GM23248 (cell line): ENCODE measurements around the gene MYH14. TPM values are rescaled to one million over a fixed set of nuclear protein-coding genes. Genes with fewer than 3 reads are reported as not detected.

ENCODE experiments used
- DNase-seq: peaks from one replicate; pipeline ENCODE4 v3.0.0-alpha.2; 2015
- H2AFZ ChIP-seq: fragments of 200-600 bp; sonication (generic); 2 replicates; pipeline ENCODE4 v1.6.1; 2016; ENCODE audit warnings: antibody characterized with exemption
- H3F3A ChIP-seq: fragments of 200-600 bp; sonication (generic); 2 replicates; pipeline ENCODE4 v1.6.1; 2016; ENCODE audit warnings: mild to moderate bottlenecking, antibody characterized with exemption, mixed run types; ENCODE audit not compliant: insufficient read depth
- H3K27ac ChIP-seq: fragments of 200-600 bp; sonication (generic); 2 replicates; pipeline ENCODE4 v1.5.1; 2016; ENCODE audit warnings: mild to moderate bottlenecking
- H3K27me3 ChIP-seq: fragments of 200-600 bp; sonication (generic); replicated peaks from 2 replicates; pipeline ENCODE4 v1.6.1; 2016; ENCODE audit warnings: mild to moderate bottlenecking; ENCODE audit not compliant: insufficient read depth
- H3K36me3 ChIP-seq: fragments of 200-600 bp; sonication (generic); 2 replicates; pipeline ENCODE4 v1.6.1; 2016; ENCODE audit warnings: low read depth, mild to moderate bottlenecking
- H3K4me1 ChIP-seq: fragments of 200-600 bp; sonication (generic); 2 replicates; pipeline ENCODE4 v1.6.1; 2016; ENCODE audit warnings: mild to moderate bottlenecking; ENCODE audit not compliant: insufficient read depth
- H3K4me2 ChIP-seq: fragments of 200-600 bp; sonication (generic); one replicate; pipeline ENCODE4 v1.6.1; 2016; ENCODE audit warnings: mild to moderate bottlenecking; ENCODE audit not compliant: unreplicated experiment
- H3K4me3 ChIP-seq: fragments of 200-600 bp; sonication (generic); 2 replicates; pipeline ENCODE4 v1.5.1; 2016; ENCODE audit warnings: mild to moderate bottlenecking
- H3K79me2 ChIP-seq: fragments of 200-600 bp; sonication (generic); 2 replicates; pipeline ENCODE4 v1.6.1; 2016; ENCODE audit warnings: mild to moderate bottlenecking; ENCODE audit not compliant: insufficient read depth
- H3K9ac ChIP-seq: fragments of 200-600 bp; sonication (generic); 2 replicates; pipeline ENCODE4 v1.6.1; 2016; ENCODE audit warnings: mild to moderate bottlenecking
- H3K9me2 ChIP-seq: fragments of 200-600 bp; sonication (generic); 2 replicates; pipeline ENCODE4 v1.6.1; 2016; ENCODE audit warnings: mixed run types, mild to moderate bottlenecking, moderate library complexity; ENCODE audit not compliant: insufficient read depth
- H3K9me3 ChIP-seq: fragments of 200-600 bp; sonication (generic); one replicate; pipeline ENCODE4 v1.6.1; 2017; ENCODE audit warnings: low read depth
- H4K20me1 ChIP-seq: fragments of 200-600 bp; sonication (generic); 2 replicates; pipeline ENCODE4 v1.6.0; 2016; ENCODE audit not compliant: insufficient read depth
- EZH2 ChIP-seq: fragments of 200-600 bp; sonication (generic); IDR thresholded peaks from 2 replicates; pipeline ENCODE4 v1.6.1; 2018; ENCODE audit warnings: antibody characterized with exemption, mild to moderate bottlenecking; ENCODE audit not compliant: insufficient read depth, poor library complexity, severe bottlenecking
- EZH2phosphoT487 ChIP-seq: fragments of 200-600 bp; sonication (generic); IDR thresholded peaks from 2 replicates; pipeline ENCODE4 v1.6.1; 2018; ENCODE audit warnings: antibody characterized with exemption, moderate library complexity, mild to moderate bottlenecking, low read depth; ENCODE audit not compliant: insufficient read depth
- WGBS, 2 experiments: methylation state at CpG; one replicate each; pipeline ENCODE4 v1.1.6; 2015 to 2017; ENCODE audit warnings: low lambda C conversion rate in 2 of 2, low coverage in 1 of 2; ENCODE audit errors: missing lambda C conversion rate in 2 of 2; 5-methylcytosine and 5-hydroxymethylcytosine counted together
- in situ Hi-C: fragments of 300-500 bp; cut with MboI; formaldehyde crosslinking; loops from 2 replicates; pipeline ENCODE4 v1.15.0; 2020
- polyA plus RNA-seq: library from polyadenylated mRNA; unstranded; fragments of >200 nt; fragmentation: Nextera tagmentation; extraction: Ambion mirVana; gene quantifications from 2 replicates; pipeline ENCODE4 v1.2.1, GENCODE V29; 2016
- total RNA-seq: library from RNA; depleted of rRNA; stranded (reverse); fragments of >200 nt; shearing (Covaris generic); gene quantifications from 2 replicates; pipeline ENCODE4 v1.2.3, GENCODE V29; 2014

MYH14 gene
- total and polyA plus RNA-seq, 2 experiments from 2014 or later: not detected

- Histone ChIP-seq H4K20me1 (no peaks in the 10 kb centered on the region), H3K4me1 (no peaks in the 10 kb centered on the region), H2AFZ (no peak overlapping the region), H3K4me3 (no peak overlapping the region), H3K9ac (no peak overlapping the region), H3K27me3 (no peaks in the 10 kb centered on the region), H3K4me2 (no peak overlapping the region), H3K79me2 (no peaks in the 10 kb centered on the region), H3K9me3 (no peaks in the 10 kb centered on the region), H3K36me3 (no peaks in the 10 kb centered on the region), H3K9me2 (no peaks in the 10 kb centered on the region), H3K27ac (no peak overlapping the region), H3F3A (no peaks in the 10 kb centered on the region)
- no peak for DNase-seq
- TF ChIP-seq EZH2: no peak
- TF ChIP-seq EZH2phosphoT487: no peak
- in situ Hi-C loops: no loop called here
- 19% methylated on average over 9 of the region's 9 CpGs for WGBS, 2 experiments
Measured at GRCh38 chr19:50178859-50179537, 24.4 kb upstream of the MYH14 start.

- no peaks in the 10 kb centered on the region for H3K79me2 ChIP-seq
- no peak for DNase-seq
- H3K9me2 ChIP-seq: no peaks in the 10 kb centered on the region
- WGBS, 2 experiments: 26 to 35% methylated on average over 5 of the region's 5 CpGs
- no peak overlapping the region for H3K9ac ChIP-seq
- no peaks in the 10 kb centered on the region for H3K27me3 ChIP-seq
- no peaks in the 10 kb centered on the region for H3K9me3 ChIP-seq
- TF ChIP-seq EZH2: no peak
- no peak for TF ChIP-seq EZH2phosphoT487
- no peak overlapping the region for H3K4me3 ChIP-seq
- in situ Hi-C loops: no loop called here
- no peak overlapping the region for H3K27ac ChIP-seq
- H3K36me3 ChIP-seq: no peaks in the 10 kb centered on the region
- no peaks in the 10 kb centered on the region for H4K20me1 ChIP-seq
- no peaks in the 10 kb centered on the region for H3K4me1 ChIP-seq
- H3K4me2 ChIP-seq: no peak overlapping the region
- H2AFZ ChIP-seq: no peak overlapping the region
- H3F3A ChIP-seq: no peaks in the 10 kb centered on the region
Measured at GRCh38 chr19:50181121-50181520, 22.3 kb upstream of the MYH14 start.

GRCh38 chr19:50184196-50184595 is 19.2 kb upstream of the MYH14 start:
- 0 to 5% methylated on average over 1 of the region's 1 CpG for WGBS, 2 experiments
- H3K27ac ChIP-seq: no peak overlapping the region
- H3K4me1 ChIP-seq: no peaks in the 10 kb centered on the region
- no peak overlapping the region for H3K4me3 ChIP-seq
- no peaks in the 10 kb centered on the region for H3K79me2 ChIP-seq
- in situ Hi-C loops: no loop called here
- TF ChIP-seq EZH2phosphoT487 (no peak), EZH2 (no peak)
- H3F3A ChIP-seq: no peaks in the 10 kb centered on the region
- H3K9ac ChIP-seq: no peak overlapping the region
- H4K20me1 ChIP-seq: no peaks in the 10 kb centered on the region
- H3K9me3 ChIP-seq: no peaks in the 10 kb centered on the region
- no peak overlapping the region for H3K4me2 ChIP-seq
- H3K36me3 ChIP-seq: no peaks in the 10 kb centered on the region
- no peaks in the 10 kb centered on the region for H3K9me2 ChIP-seq
- H2AFZ ChIP-seq: no peak overlapping the region
- no peak for DNase-seq
- no peaks in the 10 kb centered on the region for H3K27me3 ChIP-seq

- Histone ChIP-seq H3K9ac (no peak overlapping the region), H2AFZ (no peak overlapping the region), H3K4me1 (no peaks in the 10 kb centered on the region), H3K4me2 (no peak overlapping the region), H3K36me3 (no peaks in the 10 kb centered on the region), H3K27ac (no peak overlapping the region), H3F3A (no peaks in the 10 kb centered on the region), H3K27me3 (no peaks in the 10 kb centered on the region), H4K20me1 (no peaks in the 10 kb centered on the region), H3K4me3 (no peak overlapping the region), H3K9me2 (no peaks in the 10 kb centered on the region), H3K79me2 (no peaks in the 10 kb centered on the region), H3K9me3 (no peaks in the 10 kb centered on the region)
- TF ChIP-seq EZH2phosphoT487 (no peak), EZH2 (no peak)
- WGBS, 2 experiments: 43 to 47% methylated on average over 13 of the region's 13 CpGs
- no peak for DNase-seq
- in situ Hi-C loops: no loop called here
Measured at GRCh38 chr19:50187937-50188336, 15.5 kb upstream of the MYH14 start.

- 30 to 32% methylated on average over 8 of the region's 8 CpGs for WGBS, 2 experiments
- no peaks in the 10 kb centered on the region for H3K36me3 ChIP-seq
- H3K9me2 ChIP-seq: no peaks in the 10 kb centered on the region
- no peaks in the 10 kb centered on the region for H4K20me1 ChIP-seq
- H3K4me2 ChIP-seq: no peak overlapping the region
- H3K9ac ChIP-seq: no peak overlapping the region
- H3K79me2 ChIP-seq: no peaks in the 10 kb centered on the region
- no peak overlapping the region for H2AFZ ChIP-seq
- DNase-seq: no peak
- no peaks in the 10 kb centered on the region for H3K9me3 ChIP-seq
- H3K4me1 ChIP-seq: no peaks in the 10 kb centered on the region
- no peak overlapping the region for H3K4me3 ChIP-seq
- TF ChIP-seq EZH2 (no peak), EZH2phosphoT487 (no peak)
- H3K27me3 ChIP-seq: no peaks in the 10 kb centered on the region
- H3K27ac ChIP-seq: no peak overlapping the region
- no peaks in the 10 kb centered on the region for H3F3A ChIP-seq
- in situ Hi-C loops: no loop called here
Measured at GRCh38 chr19:50189331-50189730, 14.1 kb upstream of the MYH14 start.
